Adrenal gland (tissue), 12 donors: ENCODE measurements around the gene PRKCH. TPM values are rescaled to one million over a fixed set of nuclear protein-coding genes. Genes with fewer than 3 reads are reported as not detected.

Experiments used
- DNase-seq, 7 donors: peaks; one replicate each; pipeline ENCODE4 v3.0.0-alpha.2; 2019 to 2020
- H3K27ac ChIP-seq, 5 donors: fragments of 200-600 bp; sonication (generic) in 4 of 5; 1 replicate in 3 of 5; 2 replicates in 2 of 5; pipeline versions ENCODE4 v1.5.1 to v1.8.0; 2016 to 2020; ENCODE audit warnings: mild to moderate bottlenecking in 1 of 5
- H3K27me3 ChIP-seq: fragments of 200-600 bp; 2 replicates; pipeline ENCODE4 v1.8.0; 2021
- H3K36me3 ChIP-seq, 2 donors: fragments of 200-600 bp; replicated peaks in 1 of 2; 1 replicate in 1 of 2; 2 replicates in 1 of 2; pipeline versions ENCODE4 v1.5.1 to v1.8.0; 2018 to 2022
- H3K4me1 ChIP-seq, 2 donors: fragments of 200-600 bp; replicated peaks in 1 of 2; 1 replicate in 1 of 2; 2 replicates in 1 of 2; pipeline versions ENCODE4 v1.5.1 to v1.8.0; 2018 to 2021
- H3K4me3 ChIP-seq, 4 donors: fragments of 200-600 bp; sonication (generic) in 3 of 4; one replicate each; pipeline ENCODE4 v1.5.1; 2016 to 2018
- H3K9me3 ChIP-seq, 3 donors: fragments of 200-600 bp; sonication (generic) in 1 of 3; replicated peaks in 1 of 3; 1 replicate in 2 of 3; 2 replicates in 1 of 3; pipeline versions ENCODE4 v1.5.1 to v1.8.0; 2016 to 2021
- POLR2A ChIP-seq, 2 donors: fragments of 450-650 bp; IDR thresholded peaks; one replicate each; pipeline ENCODE4 v1.6.1; 2017; ENCODE audit warnings: antibody characterized with exemption in 2 of 2, mild to moderate bottlenecking in 2 of 2, moderate library complexity in 1 of 2
- WGBS, 4 donors: extraction: QIAGEN DNeasy Blood & Tissue Kit in 2 of 4; methylation state at CpG; one replicate each; pipeline versions ENCODE4 v1.1.5 to v1.1.7; 2013 to 2017; 5-methylcytosine and 5-hydroxymethylcytosine counted together
- intact Hi-C, 2 donors: fragments of 100-400 bp; cut with DNase I; formaldehyde crosslinking; loops; one replicate each; pipeline versions ENCODE4 v1.14.1 to v1.15.0; 2022 to 2023
- polyA plus RNA-seq, 3 donors: library from polyadenylated mRNA; stranded (reverse); fragments of 200-250 nt in 2 of 3; fragments of 350-450 nt in 1 of 3; fragmentation: Illumina TruSeq in 1 of 3; extraction: RNeasy Lipid Tissue Mini Kit (QIAGEN cat#74804) in 1 of 3; gene quantifications; one replicate each; pipeline ENCODE4 v1.2.3, GENCODE V29; 2013 to 2014
- total RNA-seq, 9 donors: library from RNA; depleted of rRNA in 4 of 9; stranded (reverse); fragments of >200 nt in 4 of 9; fragments of 120-200 nt in 1 of 9; fragmentation: NEBNext Ultra II Directional in 1 of 9; extraction: Animal tissue kit (Norgen Biotek cat#: 25700) in 1 of 9; gene quantifications; one replicate each; pipeline versions ENCODE4 v1.1.0 to v1.2.4, GENCODE V29; 2013 to 2023
- TF ChIP-seq, protein P1 (sequence below), 6 experiments: fragments of 450-650 bp in 4 of 6; fragments of 200-600 bp in 2 of 6; sonication (generic) in 1 of 6; IDR thresholded peaks; 1 replicate in 5 of 6; 2 replicates in 1 of 6; pipeline versions ENCODE4 v1.5.1 to v1.8.0; 2016 to 2021; ENCODE audit warnings: antibody characterized with exemption in 6 of 6, mild to moderate bottlenecking in 2 of 6, moderate library complexity in 1 of 6
- donor health status: healthy with polysubstance abuse.
- donor health status: Bipolar disorder and iron deficiency.
- donor health status: DM: yes; HTN: yes; CAD: no.
- donor health status: DM: no; HTN: no; CAD: no.
- donor health status: DM: no; HTN: no; CAD: no.
- donor health status: DM: yes; HTN: yes; CAD: no.

PRKCH gene
- total and polyA plus RNA-seq, 12 donors = 7.8 to 28.1 (median 17.0) TPM

DNA sequence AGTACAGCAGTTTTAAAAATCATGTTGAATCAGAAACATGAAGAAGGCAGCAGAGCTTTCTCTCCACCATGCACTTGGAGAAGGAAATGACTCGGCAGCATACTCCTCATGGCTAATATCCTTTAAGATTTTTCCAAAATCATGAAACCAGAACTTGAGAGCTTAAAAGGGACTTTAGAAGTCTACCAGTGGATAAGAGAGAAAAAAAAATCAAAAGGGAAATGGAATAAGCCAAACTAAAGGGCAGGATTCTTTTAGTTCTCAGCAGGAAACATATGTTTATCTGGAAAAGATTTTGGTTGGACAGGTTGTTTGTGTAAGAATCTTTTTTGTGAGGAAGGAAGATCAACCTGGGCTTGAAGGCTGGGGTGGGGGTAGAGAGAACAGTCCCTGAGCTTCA, 111.8 kb downstream of the PRKCH start:
- intact Hi-C loops = no loop called here
- Histone ChIP-seq H3K27me3 (no peaks in the 10 kb centered on the region), H3K9me3 (no peaks in the 10 kb centered on the region), H3K4me1 (peaks cover 0 to 2% of the 10 kb centered on the region in 2 donors), H3K36me3 (no peaks in the 10 kb centered on the region), H3K4me3 (no peak overlapping the region), H3K27ac (no peak overlapping the region)
- WGBS, 4 donors = 43 to 85% (median 58%) methylated on average over 1 of the region's 1 CpG
- DNase-seq = no peak
- TF ChIP-seq POLR2A (IDR thresholded peaks at IDR 0.05) = no peak
- TF ChIP-seq, protein P1, sequence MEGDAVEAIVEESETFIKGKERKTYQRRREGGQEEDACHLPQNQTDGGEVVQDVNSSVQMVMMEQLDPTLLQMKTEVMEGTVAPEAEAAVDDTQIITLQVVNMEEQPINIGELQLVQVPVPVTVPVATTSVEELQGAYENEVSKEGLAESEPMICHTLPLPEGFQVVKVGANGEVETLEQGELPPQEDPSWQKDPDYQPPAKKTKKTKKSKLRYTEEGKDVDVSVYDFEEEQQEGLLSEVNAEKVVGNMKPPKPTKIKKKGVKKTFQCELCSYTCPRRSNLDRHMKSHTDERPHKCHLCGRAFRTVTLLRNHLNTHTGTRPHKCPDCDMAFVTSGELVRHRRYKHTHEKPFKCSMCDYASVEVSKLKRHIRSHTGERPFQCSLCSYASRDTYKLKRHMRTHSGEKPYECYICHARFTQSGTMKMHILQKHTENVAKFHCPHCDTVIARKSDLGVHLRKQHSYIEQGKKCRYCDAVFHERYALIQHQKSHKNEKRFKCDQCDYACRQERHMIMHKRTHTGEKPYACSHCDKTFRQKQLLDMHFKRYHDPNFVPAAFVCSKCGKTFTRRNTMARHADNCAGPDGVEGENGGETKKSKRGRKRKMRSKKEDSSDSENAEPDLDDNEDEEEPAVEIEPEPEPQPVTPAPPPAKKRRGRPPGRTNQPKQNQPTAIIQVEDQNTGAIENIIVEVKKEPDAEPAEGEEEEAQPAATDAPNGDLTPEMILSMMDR (IDR thresholded peaks at IDR 0.05) = no peak

DNA sequence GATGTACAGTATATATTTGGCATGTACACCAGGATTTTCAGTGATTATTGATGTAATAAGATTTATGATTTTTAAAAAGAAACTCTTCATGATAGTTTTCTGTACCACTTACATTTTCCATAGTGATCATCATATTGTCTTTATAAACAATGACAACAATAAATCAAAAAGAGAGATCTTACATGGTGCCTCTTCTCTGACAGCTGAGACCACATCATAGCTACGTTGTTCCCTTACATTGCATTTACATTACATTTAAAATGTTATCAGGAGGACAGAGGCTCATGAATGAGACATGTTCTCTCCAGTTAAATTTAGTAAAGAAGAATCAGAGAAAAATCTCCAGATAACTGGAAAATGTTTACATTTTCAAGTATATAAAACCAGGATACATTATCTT, 112.4 kb downstream of the PRKCH start:
- H3K4me3 ChIP-seq = no peak overlapping the region
- intact Hi-C loops = no loop called here
- H3K4me1 ChIP-seq = peaks cover 0 to 8% of the 10 kb centered on the region in 2 donors
- DNase-seq = no peak
- H3K9me3 ChIP-seq = no peaks in the 10 kb centered on the region
- TF ChIP-seq, protein P1 (IDR thresholded peaks at IDR 0.05) = no peak
- TF ChIP-seq POLR2A (IDR thresholded peaks at IDR 0.05) = no peak
- H3K36me3 ChIP-seq = no peaks in the 10 kb centered on the region
- WGBS, 4 donors = 43 to 64% (median 57%) methylated on average over 1 of the region's 1 CpG
- no peaks in the 10 kb centered on the region for H3K27me3 ChIP-seq
- H3K27ac ChIP-seq = no peak overlapping the region

DNA sequence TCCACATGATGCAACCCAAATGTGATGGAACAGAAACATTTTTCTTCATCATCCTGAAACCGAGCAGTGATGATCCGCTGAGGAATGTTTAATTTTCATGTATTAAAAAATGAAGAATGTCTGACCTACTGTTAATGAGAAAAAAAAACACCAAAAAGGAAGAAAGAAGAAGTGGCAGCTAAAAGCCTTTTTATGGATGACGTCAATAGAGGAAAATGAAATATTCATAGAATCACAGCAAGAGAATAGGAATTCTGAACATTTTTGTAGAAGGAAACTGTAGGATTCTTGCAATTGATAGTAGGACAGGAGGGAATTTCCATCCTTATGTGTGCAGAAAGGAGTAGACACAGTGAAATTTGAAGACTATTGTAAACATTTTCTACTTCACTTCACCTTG, 112.9 kb downstream of the PRKCH start:
- no peaks in the 10 kb centered on the region for H3K27me3 ChIP-seq
- H3K36me3 ChIP-seq = no peaks in the 10 kb centered on the region
- 77 to 82% (median 79%) methylated on average over 3 of the region's 3 CpGs for WGBS, 4 donors
- intact Hi-C loops = no loop called here
- no peak overlapping the region for H3K4me3 ChIP-seq
- TF ChIP-seq POLR2A (IDR thresholded peaks at IDR 0.05) = no peak
- TF ChIP-seq, protein P1 (IDR thresholded peaks at IDR 0.05) = no peak
- H3K9me3 ChIP-seq = no peaks in the 10 kb centered on the region
- H3K27ac ChIP-seq = no peak overlapping the region
- peaks cover 0 to 13% of the 10 kb centered on the region in 2 donors for H3K4me1 ChIP-seq
- no peak for DNase-seq

DNA sequence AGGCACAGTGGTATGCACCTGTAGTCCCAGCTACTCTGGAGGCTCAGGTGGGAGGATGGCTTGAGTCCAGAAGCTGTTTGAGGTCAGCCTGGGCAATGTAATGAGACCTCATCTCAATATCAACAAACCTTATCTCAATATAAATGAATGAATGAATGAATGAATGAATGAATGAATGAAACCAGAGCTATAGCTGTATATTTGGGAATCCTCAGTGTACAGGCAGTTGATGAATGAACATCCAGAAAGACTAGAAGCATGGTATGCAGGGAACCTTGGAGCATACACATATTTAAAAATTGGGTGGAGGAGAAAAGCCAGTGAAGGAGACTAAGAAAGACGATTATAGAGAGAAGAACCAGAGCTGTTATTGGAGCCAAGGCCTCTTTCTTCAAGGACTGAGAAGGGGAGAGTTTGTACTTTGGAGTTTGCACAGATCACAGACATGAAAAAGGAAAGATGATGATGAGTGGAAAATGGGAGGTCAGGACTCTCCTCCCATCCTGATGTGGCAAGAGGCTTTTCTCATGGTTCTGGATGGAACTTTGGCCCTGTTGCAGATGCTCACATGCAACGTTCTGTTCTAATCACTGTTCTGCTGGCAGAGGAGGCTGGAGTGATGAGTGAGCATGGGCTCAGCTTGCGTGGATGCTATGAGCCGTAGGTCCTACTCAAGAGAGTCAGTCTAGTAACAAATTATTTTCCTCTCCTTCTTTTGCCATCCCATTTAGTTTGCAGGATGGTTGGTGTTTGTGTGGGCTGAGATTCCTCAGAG, 114.4 kb downstream of the PRKCH start:
- 70 to 75% (median 73%) methylated on average over 4 of the region's 4 CpGs for WGBS, 4 donors
- no peak overlapping the region for H3K27ac ChIP-seq
- TF ChIP-seq POLR2A (IDR thresholded peaks at IDR 0.05) = no peak
- TF ChIP-seq, protein P1 (IDR thresholded peaks at IDR 0.05) = no peak
- peaks cover 0 to 13% of the 10 kb centered on the region in 2 donors for H3K4me1 ChIP-seq
- H3K9me3 ChIP-seq = no peaks in the 10 kb centered on the region
- DNase-seq = no peak
- no peaks in the 10 kb centered on the region for H3K36me3 ChIP-seq
- no peak overlapping the region for H3K4me3 ChIP-seq
- intact Hi-C loops = no loop called here
- no peaks in the 10 kb centered on the region for H3K27me3 ChIP-seq
